ENCODE measurements around the gene HIVEP3.

GRCh38 chr1:41546833-41547135, 371.9 kb downstream of the HIVEP3 start:
- TF ChIP-seq TAF1 (IDR thresholded peaks at IDR 0.05; ENCODE audit: borderline replicate concordance, insufficient read depth, low read length) = no peak
- no peak for TF ChIP-seq POLR2AphosphoS5 (IDR thresholded peaks at IDR 0.05; ENCODE audit: low read depth, low read length)
- TF ChIP-seq FOXP2 (optimal IDR thresholded peaks at IDR 0.05; ENCODE audit: borderline replicate concordance, extremely low read depth, extremely low read length, insufficient read depth) = no peak
- TF ChIP-seq REST (IDR thresholded peaks at IDR 0.05; ENCODE audit: insufficient read depth in 1 of 2, low read depth in 2 of 2, low read length in 2 of 2) = no peak
- TF ChIP-seq SIN3A (IDR thresholded peaks at IDR 0.05; ENCODE audit: borderline replicate concordance, insufficient read depth, low read length) = no peak
